DND-41 (cell line): Measurements from ENCODE around the gene FAM53B.

Experiments
- EZH2 ChIP-seq: IDR thresholded peaks from 3 replicates; pipeline ENCODE4 v1.6.1; 2012; ENCODE audit warnings: borderline replicate concordance, low read depth, mild to moderate bottlenecking, moderate library complexity, low read length, inconsistent platforms; ENCODE audit not compliant: severe bottlenecking
- TF ChIP-seq, protein P1 (sequence below): IDR thresholded peaks from 2 replicates; pipeline ENCODE4 v1.5.1; 2012; ENCODE audit warnings: borderline replicate concordance, low read length, moderate library complexity, mild to moderate bottlenecking; ENCODE audit not compliant: poor library complexity, severe bottlenecking; ENCODE audit errors: extremely low read depth

DNA sequence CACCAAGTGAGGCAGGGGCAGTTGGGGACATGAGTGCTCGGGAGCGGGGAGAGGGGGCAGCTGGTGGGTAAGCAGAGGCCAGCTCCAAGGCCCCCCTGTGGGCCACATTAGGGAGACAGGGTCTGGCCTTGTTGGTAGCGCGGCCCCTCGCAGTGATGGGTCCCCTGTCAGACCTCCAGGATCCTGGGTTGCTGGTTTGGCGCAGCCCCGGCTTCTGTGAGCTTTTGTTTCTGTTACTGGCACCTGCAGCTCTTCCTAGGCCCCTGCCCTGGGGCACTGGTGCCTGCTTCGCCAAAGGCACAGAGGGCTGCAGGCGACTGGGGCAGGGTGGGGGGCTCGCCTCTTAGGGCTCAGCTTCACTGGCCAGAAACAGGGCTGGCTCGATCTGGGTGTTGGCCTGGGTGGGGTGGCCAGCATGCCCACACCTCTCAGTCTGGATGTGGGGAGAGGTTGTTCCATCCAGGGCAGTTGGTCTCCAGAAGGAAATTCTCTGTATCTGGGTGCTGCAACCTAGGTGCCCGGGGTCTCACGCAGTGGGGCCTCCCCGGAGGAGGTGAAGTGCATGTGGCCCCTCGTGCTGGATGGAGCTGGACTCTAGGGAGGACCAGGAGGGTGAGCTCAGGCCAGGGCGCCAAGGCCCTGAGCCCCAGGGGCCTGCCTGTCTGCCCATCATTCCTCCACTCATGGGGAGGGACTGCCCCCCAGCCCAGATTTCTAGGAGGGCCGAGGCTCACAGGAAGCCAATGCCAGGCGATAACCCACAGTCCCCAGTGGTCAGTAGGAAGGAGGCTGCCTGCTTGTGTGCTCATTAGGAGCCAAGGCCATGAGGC lies 143.9 kb downstream of the FAM53B start:
- TF ChIP-seq EZH2, result no peak
- TF ChIP-seq, protein P1, sequence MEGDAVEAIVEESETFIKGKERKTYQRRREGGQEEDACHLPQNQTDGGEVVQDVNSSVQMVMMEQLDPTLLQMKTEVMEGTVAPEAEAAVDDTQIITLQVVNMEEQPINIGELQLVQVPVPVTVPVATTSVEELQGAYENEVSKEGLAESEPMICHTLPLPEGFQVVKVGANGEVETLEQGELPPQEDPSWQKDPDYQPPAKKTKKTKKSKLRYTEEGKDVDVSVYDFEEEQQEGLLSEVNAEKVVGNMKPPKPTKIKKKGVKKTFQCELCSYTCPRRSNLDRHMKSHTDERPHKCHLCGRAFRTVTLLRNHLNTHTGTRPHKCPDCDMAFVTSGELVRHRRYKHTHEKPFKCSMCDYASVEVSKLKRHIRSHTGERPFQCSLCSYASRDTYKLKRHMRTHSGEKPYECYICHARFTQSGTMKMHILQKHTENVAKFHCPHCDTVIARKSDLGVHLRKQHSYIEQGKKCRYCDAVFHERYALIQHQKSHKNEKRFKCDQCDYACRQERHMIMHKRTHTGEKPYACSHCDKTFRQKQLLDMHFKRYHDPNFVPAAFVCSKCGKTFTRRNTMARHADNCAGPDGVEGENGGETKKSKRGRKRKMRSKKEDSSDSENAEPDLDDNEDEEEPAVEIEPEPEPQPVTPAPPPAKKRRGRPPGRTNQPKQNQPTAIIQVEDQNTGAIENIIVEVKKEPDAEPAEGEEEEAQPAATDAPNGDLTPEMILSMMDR, result no peak
